GM12872 (cell line): ENCODE measurements around the gene KAT14.

ENCODE experiments used
- TF ChIP-seq, protein P1 (sequence below): IDR thresholded peaks from 3 replicates; pipeline ENCODE4 v1.5.1; 2011; ENCODE audit warnings: low read depth, mild to moderate bottlenecking, low read length, moderate library complexity; ENCODE audit not compliant: insufficient read depth

KAT14 gene

DNA sequence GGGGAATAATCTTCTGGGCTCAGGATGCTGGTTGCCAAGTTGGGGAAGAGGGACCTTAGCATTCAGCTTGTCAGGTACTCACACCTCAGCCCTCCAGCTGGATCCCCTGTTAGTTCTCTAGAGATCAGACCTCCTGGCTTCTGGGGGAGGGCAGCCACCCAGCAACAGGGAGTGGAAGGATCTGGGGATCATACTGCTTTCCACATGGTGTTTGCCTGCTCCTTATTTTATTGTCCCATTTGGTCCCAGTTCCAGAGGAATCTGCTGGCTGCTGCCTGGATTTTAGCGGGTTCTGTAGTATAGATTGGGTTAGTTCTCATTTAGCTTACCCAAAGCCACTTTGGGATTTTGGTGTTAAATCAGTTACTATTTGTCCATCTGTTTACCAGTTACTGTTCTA, 29.3 kb downstream of the KAT14 start:
- TF ChIP-seq, protein P1, sequence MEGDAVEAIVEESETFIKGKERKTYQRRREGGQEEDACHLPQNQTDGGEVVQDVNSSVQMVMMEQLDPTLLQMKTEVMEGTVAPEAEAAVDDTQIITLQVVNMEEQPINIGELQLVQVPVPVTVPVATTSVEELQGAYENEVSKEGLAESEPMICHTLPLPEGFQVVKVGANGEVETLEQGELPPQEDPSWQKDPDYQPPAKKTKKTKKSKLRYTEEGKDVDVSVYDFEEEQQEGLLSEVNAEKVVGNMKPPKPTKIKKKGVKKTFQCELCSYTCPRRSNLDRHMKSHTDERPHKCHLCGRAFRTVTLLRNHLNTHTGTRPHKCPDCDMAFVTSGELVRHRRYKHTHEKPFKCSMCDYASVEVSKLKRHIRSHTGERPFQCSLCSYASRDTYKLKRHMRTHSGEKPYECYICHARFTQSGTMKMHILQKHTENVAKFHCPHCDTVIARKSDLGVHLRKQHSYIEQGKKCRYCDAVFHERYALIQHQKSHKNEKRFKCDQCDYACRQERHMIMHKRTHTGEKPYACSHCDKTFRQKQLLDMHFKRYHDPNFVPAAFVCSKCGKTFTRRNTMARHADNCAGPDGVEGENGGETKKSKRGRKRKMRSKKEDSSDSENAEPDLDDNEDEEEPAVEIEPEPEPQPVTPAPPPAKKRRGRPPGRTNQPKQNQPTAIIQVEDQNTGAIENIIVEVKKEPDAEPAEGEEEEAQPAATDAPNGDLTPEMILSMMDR, result no peak

GRCh38 chr20:18172379-18172778, 34.7 kb downstream of the KAT14 start:
- TF ChIP-seq, protein P1, result no peak

DNA sequence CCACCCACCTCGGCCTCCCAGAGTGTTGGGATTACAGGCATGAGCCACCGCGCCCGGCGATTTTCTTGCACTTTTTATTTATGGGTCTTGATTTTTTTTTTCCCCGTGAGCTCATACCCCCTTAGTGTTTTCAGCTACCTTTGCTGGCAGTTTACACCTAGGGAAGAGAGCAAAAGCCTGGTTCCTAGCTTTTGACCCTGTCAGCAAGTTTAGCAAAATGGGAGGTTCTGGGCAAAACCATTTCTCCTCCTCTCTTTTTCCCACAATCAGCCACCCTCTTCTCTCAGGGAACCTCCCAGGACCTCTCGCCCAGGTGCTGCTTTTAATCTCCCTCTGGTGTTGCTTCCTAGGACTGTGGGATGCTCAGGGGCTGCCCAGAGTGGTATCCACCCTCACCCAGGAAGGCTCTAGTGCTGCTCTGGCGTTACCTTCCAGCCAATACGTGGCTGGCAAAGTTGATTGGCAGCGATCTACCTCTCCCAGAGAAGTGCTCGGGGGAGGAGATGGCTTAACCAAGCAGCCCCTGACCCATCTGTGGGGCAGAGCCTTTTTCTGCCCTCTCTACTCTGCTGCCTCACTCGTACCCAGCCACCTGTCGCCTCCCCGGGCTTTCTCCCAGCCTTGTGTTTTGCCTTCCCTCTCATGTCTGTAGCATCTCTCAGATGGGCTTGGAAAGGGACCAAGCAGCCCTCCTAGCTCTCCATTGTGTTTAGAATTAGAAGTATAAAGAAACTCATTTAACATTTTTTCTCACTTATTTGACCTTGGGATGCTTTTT, 37.4 kb downstream of the KAT14 start:
- TF ChIP-seq, protein P1, result no peak

DNA sequence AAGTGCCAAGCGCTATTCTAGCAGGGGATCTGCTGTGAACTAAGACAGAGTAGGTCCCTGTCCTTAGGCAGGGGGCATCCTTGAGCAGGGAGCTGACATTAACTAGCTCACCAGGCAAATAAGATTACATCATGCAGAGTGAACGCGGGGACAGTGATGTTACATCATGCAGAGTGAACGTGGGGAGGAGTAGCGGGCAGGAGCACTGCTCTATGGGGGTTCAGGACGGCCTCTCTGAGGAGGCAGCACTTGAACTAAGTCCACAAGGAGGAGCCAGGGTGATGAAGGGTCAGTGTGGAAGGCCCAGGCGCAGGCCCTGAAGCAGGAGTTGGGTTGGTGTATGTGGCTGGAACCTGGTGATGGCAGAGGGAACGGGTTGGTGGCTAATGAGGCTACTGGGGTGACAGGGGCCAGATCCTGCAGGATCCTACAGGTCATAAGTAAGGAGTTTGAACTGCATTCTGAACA, 38.7 kb downstream of the KAT14 start:
- TF ChIP-seq, protein P1, result no peak

DNA sequence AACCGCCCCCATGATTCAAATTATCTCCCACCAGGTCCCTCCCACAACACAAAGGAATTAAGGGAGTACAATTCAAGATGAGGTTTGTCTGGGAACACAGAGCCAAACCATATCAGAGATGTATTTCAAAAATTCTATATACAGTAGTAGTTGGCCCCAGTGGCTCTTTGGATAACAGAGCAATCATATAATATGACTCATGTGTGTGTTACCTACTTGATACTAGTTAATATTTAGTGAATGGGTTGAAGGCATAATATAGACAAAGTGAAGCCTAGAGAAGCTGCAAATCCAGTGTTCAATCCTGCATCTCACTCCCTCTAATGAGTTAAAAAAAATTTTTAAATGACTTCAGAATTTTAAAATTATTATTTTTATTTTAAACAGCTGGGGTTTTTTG, 43.2 kb downstream of the KAT14 start:
- TF ChIP-seq, protein P1, result no peak

- TF ChIP-seq, protein P1, result no peak
Measured at GRCh38 chr20:18187020-18187419, 49.4 kb downstream of the KAT14 start.

GRCh38 chr20:18188434-18188833, 50.8 kb downstream of the KAT14 start:
- TF ChIP-seq, protein P1, result no peak
